A549 (cell line): ENCODE data around the gene INPP4B. TPM values are rescaled to one million over a fixed set of nuclear protein-coding genes. Genes with fewer than 3 reads are reported as not detected.
"Not testable (repeated sequence)": the region's sequence is repeated elsewhere in the genome, so short reads cannot be mapped to it uniquely, and the experiment has no call there.

ENCODE experiments used
- ATAC-seq, 2 experiments: fragments of 200-7000 bp in 1 of 2; fragments of >200 bp in 1 of 2; cut with Nextera tagmentation in 1 of 2; cut with Tn5 transposase in 1 of 2; 3 replicates each; pipeline versions ENCODE4 v1.8.0 to v1.9.1; 2018 to 2020; ENCODE audit warnings: mild to moderate bottlenecking in 1 of 2, moderate library complexity in 1 of 2
- CTCF ChIA-PET: fragments of 300-600 bp; sonication (Branson Sonifier 250); formaldehyde crosslinking; extraction: SDS; loops from one replicate; lab custom pipeline; 2021; ENCODE audit warnings: antibody characterized with exemption, inconsistent platforms; lab: Yijun Ruan, JAX
- POLR2A ChIA-PET: fragments of 350-600 bp; formaldehyde crosslinking; extraction: SDS; loops from one replicate; lab custom pipeline; 2021; ENCODE audit warnings: antibody characterized with exemption, inconsistent platforms; lab: Yijun Ruan, JAX
- DNase-seq, 2 experiments: peaks; one replicate each; pipeline versions ENCODE4 v3.0.0 to v3.0.0-alpha.2; 2011 to 2016; ENCODE audit warnings: low read depth in 1 of 2, low spot score in 1 of 2
- FAIRE-seq: peaks from 2 replicates; lab custom pipeline; 2011; peaks lifted over from hg19 to GRCh38; lab: Jason Lieb, UNC
- H3K27ac ChIP-seq, 2 experiments: fragments of >200 bp; sonication (Bioruptor Twin); formaldehyde crosslinking; 3 replicates each; pipeline ENCODE4 v1.5.1; 2016 to 2017
- H3K4me1 ChIP-seq: fragments of >200 bp; sonication (Bioruptor Twin); formaldehyde crosslinking; 3 replicates; pipeline ENCODE4 v1.6.1; 2016
- H3K4me2 ChIP-seq: fragments of >200 bp; sonication (Bioruptor Twin); formaldehyde crosslinking; 3 replicates; pipeline ENCODE4 v1.6.1; 2016
- H3K4me3 ChIP-seq: fragments of >200 bp; sonication (Bioruptor Twin); formaldehyde crosslinking; 3 replicates; pipeline ENCODE4 v1.5.1; 2016
- H3K9me3 ChIP-seq: fragments of >200 bp; sonication (Bioruptor Twin); formaldehyde crosslinking; 3 replicates; pipeline ENCODE4 v1.6.1; 2016
- CEBPB ChIP-seq, 2 experiments: fragments of >200 bp in 1 of 2; sonication (Bioruptor Twin) in 1 of 2; formaldehyde crosslinking in 1 of 2; IDR thresholded peaks; 2 replicates each; pipeline ENCODE4 v1.6.1; 2012 to 2016
- CHD2 ChIP-seq: fragments of 150-350 bp; IDR thresholded peaks from 2 replicates; pipeline ENCODE4 v1.6.1; 2014; ENCODE audit warnings: low read length; ENCODE audit not compliant: partially characterized antibody
- CHD4 ChIP-seq: fragments of 200-600 bp; sonication (generic); IDR thresholded peaks from 2 replicates; pipeline ENCODE4 v1.6.1; 2016; ENCODE audit warnings: antibody characterized with exemption, mild to moderate bottlenecking, borderline replicate concordance
- EP300 ChIP-seq, 2 experiments: fragments of >200 bp; sonication (Bioruptor Twin); formaldehyde crosslinking; IDR thresholded peaks; 2 replicates in 1 of 2; 3 replicates in 1 of 2; pipeline ENCODE4 v1.6.1; 2016 to 2017
- ESRRA ChIP-seq: fragments of 150-350 bp; IDR thresholded peaks from 2 replicates; pipeline ENCODE4 v1.6.1; 2014; ENCODE audit warnings: mild to moderate bottlenecking, low read length, borderline replicate concordance
- FOSB ChIP-seq: fragments of 250-450 bp; sonication (Bioruptor Pico); IDR thresholded peaks from 2 replicates; pipeline ENCODE4 v1.5.0; 2020; ENCODE audit warnings: mild to moderate bottlenecking, moderate library complexity
- HEYL ChIP-seq: fragments of 250-450 bp; sonication (Bioruptor Pico); IDR thresholded peaks from 2 replicates; pipeline ENCODE4 v1.8.0; 2021; ENCODE audit warnings: mild to moderate bottlenecking, moderate library complexity
- HOXA7 ChIP-seq: fragments of 250-450 bp; sonication (Bioruptor Pico); IDR thresholded peaks from 2 replicates; pipeline ENCODE4 v1.5.0; 2020; ENCODE audit warnings: mild to moderate bottlenecking, moderate library complexity
- HOXB5 ChIP-seq: fragments of 250-450 bp; sonication (Bioruptor Pico); IDR thresholded peaks from 2 replicates; pipeline ENCODE4 v1.5.0; 2020; ENCODE audit warnings: mild to moderate bottlenecking, moderate library complexity
- JUNB ChIP-seq: fragments of >200 bp; sonication (Bioruptor Twin); formaldehyde crosslinking; IDR thresholded peaks from 2 replicates; pipeline ENCODE4 v1.6.1; 2016
- KDM5A ChIP-seq: fragments of 200-600 bp; sonication (generic); IDR thresholded peaks from 2 replicates; pipeline ENCODE4 v1.6.1; 2016; ENCODE audit warnings: antibody characterized with exemption, mild to moderate bottlenecking
- MAFK ChIP-seq: fragments of 450-650 bp; IDR thresholded peaks from 2 replicates; pipeline ENCODE4 v1.6.1; 2014; ENCODE audit not compliant: partially characterized antibody
- NFE2L2 ChIP-seq: fragments of 150-350 bp; conservative IDR thresholded peaks from 2 replicates; pipeline ENCODE4 v1.6.1; 2014; ENCODE audit warnings: low read length
- NR3C1 ChIP-seq: fragments of >200 bp; sonication (Bioruptor Twin); formaldehyde crosslinking; IDR thresholded peaks from 3 replicates; pipeline ENCODE4 v1.6.1; 2017
- RNF2 ChIP-seq: fragments of 200-600 bp; sonication (generic); IDR thresholded peaks from 2 replicates; pipeline ENCODE4 v1.6.1; 2016; ENCODE audit warnings: low read depth, mild to moderate bottlenecking, antibody characterized with exemption, moderate library complexity, borderline replicate concordance
- SREBF2 ChIP-seq: fragments of 450-650 bp; IDR thresholded peaks from 2 replicates; pipeline ENCODE4 v1.6.1; 2014; ENCODE audit warnings: mild to moderate bottlenecking, moderate library complexity
- ZC3H11A ChIP-seq: fragments of 450-650 bp; IDR thresholded peaks from 2 replicates; pipeline ENCODE4 v1.6.1; 2014; ENCODE audit warnings: antibody characterized with exemption, mild to moderate bottlenecking
- WGBS: methylation state at CpG from one replicate; pipeline ENCODE4 v1.1.6; 2017; ENCODE audit errors: missing lambda C conversion rate; 5-methylcytosine and 5-hydroxymethylcytosine counted together
- polyA plus RNA-seq, 4 experiments: library from polyadenylated mRNA; depleted of rRNA in 3 of 4; stranded (reverse); fragments of >200 nt; fragmentation: RNase III in 1 of 4; extraction: RNeasy Plus Mini Kit Qiagen cat#74134 plus additional on column Dnase treatment in 1 of 4; gene quantifications; 2 replicates in 3 of 4; 3 replicates in 1 of 4; pipeline ENCODE4 v1.2.3, GENCODE V29; 2011 to 2017
- TF ChIP-seq, protein P1 (sequence below): fragments of 250-450 bp; sonication (Bioruptor Pico); IDR thresholded peaks from 2 replicates; pipeline ENCODE4 v1.5.0; 2021; ENCODE audit warnings: mild to moderate bottlenecking, moderate library complexity, borderline replicate concordance
- TF ChIP-seq, protein P2 (sequence below): fragments of 150-350 bp; IDR thresholded peaks from 2 replicates; pipeline ENCODE4 v1.6.1; 2014; ENCODE audit warnings: low read depth, mild to moderate bottlenecking, low read length
- TF ChIP-seq, protein P3 (sequence below): fragments of >200 bp; sonication (Bioruptor Twin); formaldehyde crosslinking; IDR thresholded peaks from 3 replicates; pipeline ENCODE4 v1.6.1; 2016

Gene INPP4B
- polyA plus RNA-seq, 2 of the 4 experiments (the other 2 are of a cell fraction) = 7.2 to 14.9 TPM

DNA sequence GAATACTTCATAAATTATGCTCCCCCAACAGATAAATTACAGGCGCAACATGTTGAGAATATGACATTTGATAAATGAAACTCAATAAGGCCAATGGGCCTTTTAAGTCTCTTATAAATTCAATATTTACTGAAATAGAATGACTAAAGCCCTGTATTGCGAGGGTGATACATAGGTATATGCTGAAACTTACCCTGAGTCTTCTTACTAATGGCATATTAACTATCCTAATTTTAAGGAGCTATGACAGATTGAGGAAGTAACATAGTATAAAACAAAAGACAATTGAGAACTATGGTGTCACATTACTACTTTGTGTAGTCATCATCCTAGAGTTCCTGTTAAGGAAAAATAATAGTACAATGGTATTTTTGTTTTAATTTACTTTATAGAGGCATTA, 769.1 kb downstream of the INPP4B start:
- Histone ChIP-seq H3K4me2 (no peak overlapping the region), H3K4me1 (no peaks in the 10 kb centered on the region), H3K4me3 (no peak overlapping the region), H3K27ac (no peak overlapping the region), H3K9me3 (no peaks in the 10 kb centered on the region)
- FAIRE-seq = no peak
- ChIA-PET CTCF (interaction anchor here (0.7 kb wide), 1 partner anchor 627 kb away, joined by 3 read pairs; no protein-coding TSS in a partner anchor), POLR2A (no interaction called here)
- ATAC-seq = no peak
- TF ChIP-seq, protein P1, sequence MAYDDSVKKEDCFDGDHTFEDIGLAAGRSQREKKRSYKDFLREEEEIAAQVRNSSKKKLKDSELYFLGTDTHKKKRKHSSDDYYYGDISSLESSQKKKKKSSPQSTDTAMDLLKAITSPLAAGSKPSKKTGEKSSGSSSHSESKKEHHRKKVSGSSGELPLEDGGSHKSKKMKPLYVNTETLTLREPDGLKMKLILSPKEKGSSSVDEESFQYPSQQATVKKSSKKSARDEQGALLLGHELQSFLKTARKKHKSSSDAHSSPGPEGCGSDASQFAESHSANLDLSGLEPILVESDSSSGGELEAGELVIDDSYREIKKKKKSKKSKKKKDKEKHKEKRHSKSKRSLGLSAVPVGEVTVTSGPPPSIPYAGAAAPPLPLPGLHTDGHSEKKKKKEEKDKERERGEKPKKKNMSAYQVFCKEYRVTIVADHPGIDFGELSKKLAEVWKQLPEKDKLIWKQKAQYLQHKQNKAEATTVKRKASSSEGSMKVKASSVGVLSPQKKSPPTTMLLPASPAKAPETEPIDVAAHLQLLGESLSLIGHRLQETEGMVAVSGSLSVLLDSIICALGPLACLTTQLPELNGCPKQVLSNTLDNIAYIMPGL = no peak
- TF ChIP-seq JUNB = no peak
- TF ChIP-seq, protein P2, sequence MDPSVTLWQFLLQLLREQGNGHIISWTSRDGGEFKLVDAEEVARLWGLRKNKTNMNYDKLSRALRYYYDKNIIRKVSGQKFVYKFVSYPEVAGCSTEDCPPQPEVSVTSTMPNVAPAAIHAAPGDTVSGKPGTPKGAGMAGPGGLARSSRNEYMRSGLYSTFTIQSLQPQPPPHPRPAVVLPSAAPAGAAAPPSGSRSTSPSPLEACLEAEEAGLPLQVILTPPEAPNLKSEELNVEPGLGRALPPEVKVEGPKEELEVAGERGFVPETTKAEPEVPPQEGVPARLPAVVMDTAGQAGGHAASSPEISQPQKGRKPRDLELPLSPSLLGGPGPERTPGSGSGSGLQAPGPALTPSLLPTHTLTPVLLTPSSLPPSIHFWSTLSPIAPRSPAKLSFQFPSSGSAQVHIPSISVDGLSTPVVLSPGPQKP = no peak
- TF ChIP-seq HEYL (CRISPR knock-in tag) = no peak
- TF ChIP-seq CHD2 = no peak
- no peak for TF ChIP-seq SREBF2
- TF ChIP-seq, protein P3, sequence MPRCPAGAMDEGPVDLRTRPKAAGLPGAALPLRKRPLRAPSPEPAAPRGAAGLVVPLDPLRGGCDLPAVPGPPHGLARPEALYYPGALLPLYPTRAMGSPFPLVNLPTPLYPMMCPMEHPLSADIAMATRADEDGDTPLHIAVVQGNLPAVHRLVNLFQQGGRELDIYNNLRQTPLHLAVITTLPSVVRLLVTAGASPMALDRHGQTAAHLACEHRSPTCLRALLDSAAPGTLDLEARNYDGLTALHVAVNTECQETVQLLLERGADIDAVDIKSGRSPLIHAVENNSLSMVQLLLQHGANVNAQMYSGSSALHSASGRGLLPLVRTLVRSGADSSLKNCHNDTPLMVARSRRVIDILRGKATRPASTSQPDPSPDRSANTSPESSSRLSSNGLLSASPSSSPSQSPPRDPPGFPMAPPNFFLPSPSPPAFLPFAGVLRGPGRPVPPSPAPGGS = no peak
- no peak for TF ChIP-seq CHD4
- no peak for TF ChIP-seq HOXA7 (CRISPR knock-in tag)
- no peak for TF ChIP-seq NFE2L2
- no peak for TF ChIP-seq NR3C1
- no peak for TF ChIP-seq MAFK
- TF ChIP-seq ZC3H11A = no peak
- TF ChIP-seq FOSB (CRISPR knock-in tag) = no peak
- TF ChIP-seq ESRRA = no peak
- no peak for TF ChIP-seq CEBPB (IDR thresholded peaks at IDR 0.05)
- TF ChIP-seq HOXB5 (CRISPR knock-in tag) = no peak
- TF ChIP-seq EP300 (IDR thresholded peaks at IDR 0.05) = no peak
- TF ChIP-seq KDM5A = no peak
- no peak for TF ChIP-seq RNF2
- 44% methylated on average over 2 of the region's 2 CpGs for WGBS
- no peak for DNase-seq

DNA sequence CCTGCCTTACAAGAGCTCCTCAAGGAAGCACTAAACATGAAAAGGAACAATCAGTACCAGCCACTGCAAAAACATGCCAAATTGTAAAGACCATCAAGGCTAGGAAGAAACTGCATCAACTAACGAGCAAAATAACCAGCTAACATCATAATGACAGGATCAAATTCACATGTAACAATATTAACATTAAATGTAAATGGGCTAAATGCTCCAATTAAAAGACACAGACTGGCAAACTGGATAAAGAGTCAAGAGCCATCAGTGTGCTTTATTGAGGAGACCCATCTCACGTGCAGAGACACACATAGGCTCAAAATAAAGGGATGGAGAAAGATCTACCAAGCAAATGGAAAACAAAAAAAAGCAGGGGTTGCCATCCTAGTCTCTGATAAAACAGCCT, 777.8 kb downstream of the INPP4B start:
- H3K4me2 ChIP-seq, CTCF ChIA-PET, POLR2A ChIA-PET, H3K4me1 ChIP-seq, ATAC-seq, H3K27ac ChIP-seq, DNase-seq, FAIRE-seq, H3K9me3 ChIP-seq, H3K4me3 ChIP-seq: not testable (repeated sequence)
- WGBS = 65% methylated on average over 2 of the region's 2 CpGs

DNA sequence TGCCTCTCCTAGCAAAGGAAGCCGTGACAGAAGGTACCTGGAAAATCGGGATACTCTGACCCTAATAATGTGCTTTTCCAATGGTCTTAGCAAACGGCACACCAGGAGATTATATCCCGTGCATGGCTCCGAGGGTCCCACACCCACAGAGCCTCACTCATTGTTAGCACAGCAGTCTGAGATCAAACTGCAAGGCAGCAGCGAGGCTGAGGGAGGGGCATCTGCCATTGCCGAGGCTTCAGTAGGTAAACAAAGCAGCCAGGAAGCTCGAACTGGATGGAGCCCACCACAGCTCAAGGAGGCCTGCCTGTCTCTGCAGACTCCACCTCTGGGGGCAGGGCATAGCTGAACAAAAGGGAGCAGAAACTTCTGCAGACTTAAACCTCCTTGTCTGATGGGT, 779.5 kb downstream of the INPP4B start:
- 83% methylated on average over 2 of the region's 8 CpGs for WGBS
- H3K9me3 ChIP-seq, FAIRE-seq, ATAC-seq, POLR2A ChIA-PET, DNase-seq, H3K4me2 ChIP-seq, H3K4me1 ChIP-seq, H3K4me3 ChIP-seq, CTCF ChIA-PET, H3K27ac ChIP-seq: not testable (repeated sequence)
